Endometrial microvascular endothelial cells (primary cell): ENCODE data around the gene SLC35B2. TPM values are rescaled to one million over a fixed set of nuclear protein-coding genes. Genes with fewer than 3 reads are reported as not detected.

Experiments
- in situ Hi-C: cut with HindIII; loops from 2 replicates; pipeline ENCODE4 v1.10.0; 2017; ENCODE audit warnings: low sequenced_read_pairs, low pct_unique_long_range_greater_than_20kb; ENCODE audit errors: inconsistent ontology term
- total RNA-seq: library from RNA; depleted of rRNA; stranded (reverse); fragments of >200 nt; gene quantifications from one replicate; pipeline ENCODE4 v1.2.3, GENCODE V29; 2015; ENCODE audit errors: inconsistent ontology term

Gene SLC35B2
- total RNA-seq, 1 donor from 2014 or later = 56.8 TPM

DNA sequence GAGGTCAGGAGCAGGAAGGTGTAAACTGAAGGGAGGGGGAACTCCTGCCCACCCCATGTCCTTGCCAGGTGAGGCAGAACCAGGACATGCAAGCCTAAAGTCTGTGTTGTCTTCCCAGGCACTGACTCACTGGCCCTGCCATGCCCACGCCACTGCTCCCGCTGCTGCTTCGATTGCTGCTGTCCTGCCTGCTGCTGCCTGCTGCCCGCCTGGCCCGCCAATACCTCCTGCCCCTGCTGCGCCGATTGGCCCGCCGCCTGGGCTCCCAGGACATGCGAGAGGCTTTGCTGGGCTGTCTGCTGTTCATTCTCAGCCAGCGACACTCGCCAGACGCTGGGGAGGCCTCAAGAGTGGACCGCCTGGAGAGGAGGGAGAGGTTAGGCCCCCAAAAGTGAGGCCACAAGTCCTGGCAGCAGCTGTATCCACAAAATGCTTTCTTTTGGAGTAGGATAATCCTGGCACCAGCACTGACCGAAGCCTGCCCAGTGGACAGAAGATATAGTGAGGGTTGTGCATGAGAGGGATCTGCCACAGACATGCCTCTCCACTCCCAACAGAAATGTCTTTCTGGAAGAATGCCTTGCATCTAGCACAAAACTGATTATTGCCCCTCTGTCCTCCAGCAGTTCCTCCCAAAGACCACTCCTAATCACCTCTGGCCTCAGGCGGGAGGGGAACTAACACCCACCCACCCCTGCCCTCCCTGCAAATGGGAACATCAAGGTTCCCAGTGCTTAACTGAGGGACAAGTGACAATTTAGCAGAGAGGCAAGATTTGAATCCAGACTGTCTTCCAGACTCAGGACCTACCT, 39.8 kb downstream of the SLC35B2 start:
- in situ Hi-C loops = no loop called here

DNA sequence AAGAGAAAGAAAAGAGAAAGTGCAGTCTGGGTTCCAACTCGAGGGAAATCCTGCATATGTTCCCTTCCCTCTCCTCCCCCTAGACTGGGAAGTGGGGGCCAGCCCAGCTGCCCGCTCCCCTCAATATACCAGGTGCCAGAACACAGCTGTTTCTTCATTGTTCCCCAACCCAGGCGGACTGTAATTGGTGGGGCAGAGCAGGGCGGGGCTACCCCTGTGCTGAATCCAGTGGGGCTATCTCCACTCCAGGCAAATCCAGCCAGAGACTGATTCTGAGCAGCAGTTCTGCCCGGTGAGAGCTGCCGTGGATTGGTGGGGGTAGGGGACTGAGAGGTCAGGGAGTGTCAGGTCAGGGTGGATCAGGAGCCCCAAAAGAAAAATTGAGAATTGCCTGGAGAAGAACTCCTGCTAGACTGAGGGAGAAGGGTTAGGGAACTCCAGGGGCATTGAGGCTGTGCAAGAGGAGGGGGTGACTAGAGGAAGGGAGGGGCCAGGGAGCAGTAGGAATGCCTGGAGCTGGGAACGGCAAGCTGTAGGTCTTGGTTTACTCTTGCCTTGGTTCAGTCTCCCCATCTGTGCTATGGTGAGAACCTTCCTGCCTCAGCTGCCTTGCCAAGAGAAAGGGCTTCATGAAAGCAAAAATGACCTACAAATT, 40.5 kb downstream of the SLC35B2 start, which contains the start of gene MYMX:
Gene MYMX (plus strand): TSS at position 250 of the 655 bp plus-strand sequence. CDS start 546 bp downstream, outside the sequence.
- in situ Hi-C loops = no loop called here

GRCh38 chr6:44214307-44214706, 43.0 kb downstream of the SLC35B2 start:
- in situ Hi-C loops = no loop called here

DNA sequence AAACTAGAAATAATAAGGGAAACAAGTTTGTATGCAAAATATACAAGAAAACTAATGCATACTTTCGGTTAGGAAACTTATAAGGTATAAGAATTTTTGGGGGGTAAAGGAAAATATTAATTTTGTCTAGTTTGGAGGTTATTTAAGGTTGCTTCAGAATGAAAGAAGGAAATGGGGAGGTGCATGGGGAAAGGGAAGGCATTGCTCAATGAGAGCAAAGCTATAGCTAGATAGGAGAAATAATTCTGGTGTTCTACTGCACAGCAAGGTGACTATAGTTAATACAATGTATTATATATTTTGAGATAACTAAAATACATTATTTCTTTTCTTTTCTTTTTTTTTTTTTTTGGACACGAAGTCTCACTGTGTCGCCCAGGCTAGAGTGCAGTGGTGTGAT, 46.0 kb downstream of the SLC35B2 start:
- in situ Hi-C loops = no loop called here

DNA sequence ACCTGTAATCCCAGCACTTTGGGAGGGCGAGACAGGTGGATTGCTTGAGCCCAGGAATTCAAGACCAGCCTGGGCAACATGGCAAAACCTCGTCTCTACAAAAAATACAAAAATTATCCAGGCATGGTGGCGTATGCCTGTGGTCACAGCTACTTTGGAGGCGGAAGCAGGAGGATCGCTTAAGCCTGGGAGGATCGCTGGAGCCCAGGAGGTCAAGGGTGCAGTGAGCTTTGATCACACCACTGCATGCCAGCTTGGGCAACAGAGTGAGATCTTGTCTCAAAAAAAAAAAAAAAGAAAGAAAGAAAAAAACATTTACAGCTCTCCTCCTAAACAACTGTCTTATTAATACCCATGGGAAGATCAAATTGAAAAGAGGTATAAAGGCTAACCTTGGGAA, 49.4 kb downstream of the SLC35B2 start:
- in situ Hi-C loops = no loop called here

Other genes with a start within 250 kb of the SLC35B2 start
- gene MRPL14, start 130.1 kb downstream of the SLC35B2 start, total RNA-seq = 50.4 TPM
- gene TMEM63B, start 130.0 kb downstream of the SLC35B2 start, total RNA-seq = 28.7 TPM
- 3.8 TPM for gene CAPN11, start 98.7 kb downstream of the SLC35B2 start, total RNA-seq
- not detected for gene MYMX, start 40.6 kb downstream of the SLC35B2 start, total RNA-seq
- 158 TPM for gene SLC29A1, start 33.9 kb downstream of the SLC35B2 start, total RNA-seq
- 1,526 TPM for gene HSP90AB1, start 10.4 kb downstream of the SLC35B2 start, total RNA-seq
- gene NFKBIE, start 8.0 kb upstream of the SLC35B2 start, total RNA-seq = 47.3 TPM
- gene TMEM151B, start 12.9 kb upstream of the SLC35B2 start, total RNA-seq = not detected
- gene AARS2, start 55.8 kb upstream of the SLC35B2 start, total RNA-seq = 20.3 TPM
- gene SPATS1, start 85.1 kb upstream of the SLC35B2 start, total RNA-seq = not detected
- 17.9 TPM for gene CDC5L, start 130.2 kb upstream of the SLC35B2 start, total RNA-seq